ENCODE data around the gene ST3GAL4.

DNA sequence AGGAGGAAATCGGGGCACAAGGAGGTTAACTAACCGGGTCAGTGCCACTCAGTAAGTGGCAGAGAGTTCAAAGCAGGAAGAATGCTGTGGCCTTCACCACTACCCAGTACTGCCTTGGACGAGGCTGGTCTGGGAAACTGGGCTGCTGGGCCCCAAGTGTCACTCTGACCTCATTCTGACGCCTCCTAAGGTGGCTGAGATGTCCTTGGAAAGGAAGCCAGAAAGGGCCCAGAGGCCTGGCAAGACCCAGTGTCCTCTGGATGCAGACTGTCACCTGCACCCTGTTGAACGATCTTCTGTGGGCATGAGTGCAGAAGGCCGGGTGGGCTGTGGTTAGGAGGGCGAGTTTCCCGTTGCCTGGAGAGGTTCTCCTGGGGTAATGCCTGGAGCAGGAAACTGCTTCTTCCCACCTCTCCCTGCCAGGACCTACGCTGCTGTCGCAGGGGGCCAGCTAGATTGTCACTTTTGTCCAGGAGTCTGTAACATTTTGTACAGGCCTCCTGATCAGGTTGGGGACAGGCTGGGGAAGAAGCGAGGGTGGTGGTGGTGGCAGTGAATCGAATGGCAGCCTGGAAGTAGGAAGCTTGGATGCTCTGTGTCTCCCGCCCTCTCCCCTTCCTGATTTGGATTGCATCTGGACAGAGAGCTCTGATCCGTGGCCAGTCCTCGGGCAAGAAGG, 105.1 kb downstream of the ST3GAL4 start:
- TF ChIP-seq, protein P1, sequence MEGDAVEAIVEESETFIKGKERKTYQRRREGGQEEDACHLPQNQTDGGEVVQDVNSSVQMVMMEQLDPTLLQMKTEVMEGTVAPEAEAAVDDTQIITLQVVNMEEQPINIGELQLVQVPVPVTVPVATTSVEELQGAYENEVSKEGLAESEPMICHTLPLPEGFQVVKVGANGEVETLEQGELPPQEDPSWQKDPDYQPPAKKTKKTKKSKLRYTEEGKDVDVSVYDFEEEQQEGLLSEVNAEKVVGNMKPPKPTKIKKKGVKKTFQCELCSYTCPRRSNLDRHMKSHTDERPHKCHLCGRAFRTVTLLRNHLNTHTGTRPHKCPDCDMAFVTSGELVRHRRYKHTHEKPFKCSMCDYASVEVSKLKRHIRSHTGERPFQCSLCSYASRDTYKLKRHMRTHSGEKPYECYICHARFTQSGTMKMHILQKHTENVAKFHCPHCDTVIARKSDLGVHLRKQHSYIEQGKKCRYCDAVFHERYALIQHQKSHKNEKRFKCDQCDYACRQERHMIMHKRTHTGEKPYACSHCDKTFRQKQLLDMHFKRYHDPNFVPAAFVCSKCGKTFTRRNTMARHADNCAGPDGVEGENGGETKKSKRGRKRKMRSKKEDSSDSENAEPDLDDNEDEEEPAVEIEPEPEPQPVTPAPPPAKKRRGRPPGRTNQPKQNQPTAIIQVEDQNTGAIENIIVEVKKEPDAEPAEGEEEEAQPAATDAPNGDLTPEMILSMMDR (IDR thresholded peaks at IDR 0.05), result no peak
- no peak for TF ChIP-seq POLR2A (IDR thresholded peaks at IDR 0.05; ENCODE audit: low read depth)
- no peak for TF ChIP-seq POLR2AphosphoS5 (IDR thresholded peaks at IDR 0.05)
